ENCODE results near the gene GSE1. TPM values are rescaled to one million over a fixed set of nuclear protein-coding genes. Genes with fewer than 3 reads are reported as not detected.

GSE1 gene
- total RNA-seq, 1 donor: 23.1 TPM

- TF ChIP-seq, protein P1, sequence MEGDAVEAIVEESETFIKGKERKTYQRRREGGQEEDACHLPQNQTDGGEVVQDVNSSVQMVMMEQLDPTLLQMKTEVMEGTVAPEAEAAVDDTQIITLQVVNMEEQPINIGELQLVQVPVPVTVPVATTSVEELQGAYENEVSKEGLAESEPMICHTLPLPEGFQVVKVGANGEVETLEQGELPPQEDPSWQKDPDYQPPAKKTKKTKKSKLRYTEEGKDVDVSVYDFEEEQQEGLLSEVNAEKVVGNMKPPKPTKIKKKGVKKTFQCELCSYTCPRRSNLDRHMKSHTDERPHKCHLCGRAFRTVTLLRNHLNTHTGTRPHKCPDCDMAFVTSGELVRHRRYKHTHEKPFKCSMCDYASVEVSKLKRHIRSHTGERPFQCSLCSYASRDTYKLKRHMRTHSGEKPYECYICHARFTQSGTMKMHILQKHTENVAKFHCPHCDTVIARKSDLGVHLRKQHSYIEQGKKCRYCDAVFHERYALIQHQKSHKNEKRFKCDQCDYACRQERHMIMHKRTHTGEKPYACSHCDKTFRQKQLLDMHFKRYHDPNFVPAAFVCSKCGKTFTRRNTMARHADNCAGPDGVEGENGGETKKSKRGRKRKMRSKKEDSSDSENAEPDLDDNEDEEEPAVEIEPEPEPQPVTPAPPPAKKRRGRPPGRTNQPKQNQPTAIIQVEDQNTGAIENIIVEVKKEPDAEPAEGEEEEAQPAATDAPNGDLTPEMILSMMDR (IDR thresholded peaks at IDR 0.05; ENCODE audit: insufficient read depth, low read length): no peak
Observed at GRCh38 chr16:85566561-85567100, 46.5 kb upstream of the GSE1 start.

DNA sequence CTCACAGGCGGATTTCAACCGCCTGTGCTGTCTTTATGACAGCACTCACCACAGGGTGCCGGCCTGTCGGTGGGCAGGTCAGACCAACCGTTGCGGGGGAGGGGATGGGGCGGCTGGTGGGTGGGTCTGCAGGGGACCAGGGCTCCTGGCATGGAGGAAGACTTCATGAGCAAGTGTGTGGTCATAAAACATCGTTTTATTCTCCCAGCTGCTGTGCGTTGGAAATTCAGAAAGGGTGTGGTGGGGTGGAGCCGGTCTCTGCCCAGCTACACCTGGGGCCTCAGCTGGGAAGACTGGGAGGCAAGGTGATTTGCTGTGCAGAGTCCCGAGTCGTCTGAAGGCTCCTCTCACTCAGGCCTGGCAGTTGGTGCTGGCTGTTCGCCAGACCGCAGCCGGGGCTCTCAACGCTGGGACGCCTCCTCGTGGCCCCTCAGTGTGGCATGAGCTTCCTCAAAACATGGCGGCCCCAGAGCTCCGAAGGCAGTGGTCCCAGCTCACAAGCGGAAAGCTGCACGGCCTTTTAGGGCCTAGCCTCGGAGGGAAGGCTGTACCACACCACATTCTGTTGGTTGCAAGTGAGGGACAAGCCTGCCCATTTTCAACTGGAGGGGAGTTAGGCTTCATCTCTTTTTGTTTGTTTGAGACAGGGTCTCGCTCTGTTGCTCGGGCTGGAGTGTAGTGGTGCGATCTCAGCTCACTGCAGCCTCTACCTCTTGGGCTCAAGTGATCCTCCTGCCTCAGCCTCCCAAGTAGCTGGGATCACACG is 45.8 kb upstream of the GSE1 start:
- TF ChIP-seq, protein P1 (IDR thresholded peaks at IDR 0.05; ENCODE audit: insufficient read depth, low read length): no peak
- no peak for DNase-seq (ENCODE audit: low read depth)

More at GRCh38 chr16:85566561-85567100, 46.5 kb upstream of the GSE1 start:
- no peak overlapping the region for H3K4me3 ChIP-seq (ENCODE audit: low read depth, low read length)
- DNase-seq (ENCODE audit: low read depth): no peak

DNA sequence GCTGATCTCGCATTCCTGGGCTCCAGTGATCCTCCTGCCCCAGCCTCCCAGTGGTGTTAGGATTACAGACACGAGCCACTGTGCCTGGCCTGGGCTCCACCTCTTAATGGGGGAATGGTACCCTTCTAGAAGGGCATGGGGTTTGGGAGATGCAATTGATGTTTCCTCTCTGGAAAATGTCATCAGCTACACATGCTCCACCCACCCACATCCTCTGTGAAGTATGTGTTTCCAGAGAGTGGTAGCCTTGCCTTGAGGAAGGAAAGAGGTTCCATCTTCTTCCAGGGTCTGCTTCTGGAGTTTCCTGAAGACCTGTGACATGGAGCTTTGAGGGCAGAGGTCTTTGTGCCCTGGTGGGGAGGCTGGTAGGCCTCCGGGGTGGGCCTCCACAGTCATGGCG is 45.2 kb upstream of the GSE1 start:
- no peak for DNase-seq (ENCODE audit: low read depth)
- TF ChIP-seq, protein P1 (IDR thresholded peaks at IDR 0.05; ENCODE audit: insufficient read depth, low read length): no peak

More for the DNA sequence above, 45.8 kb upstream of the GSE1 start:
- H3K4me3 ChIP-seq (ENCODE audit: low read depth, low read length): no peak overlapping the region

DNA sequence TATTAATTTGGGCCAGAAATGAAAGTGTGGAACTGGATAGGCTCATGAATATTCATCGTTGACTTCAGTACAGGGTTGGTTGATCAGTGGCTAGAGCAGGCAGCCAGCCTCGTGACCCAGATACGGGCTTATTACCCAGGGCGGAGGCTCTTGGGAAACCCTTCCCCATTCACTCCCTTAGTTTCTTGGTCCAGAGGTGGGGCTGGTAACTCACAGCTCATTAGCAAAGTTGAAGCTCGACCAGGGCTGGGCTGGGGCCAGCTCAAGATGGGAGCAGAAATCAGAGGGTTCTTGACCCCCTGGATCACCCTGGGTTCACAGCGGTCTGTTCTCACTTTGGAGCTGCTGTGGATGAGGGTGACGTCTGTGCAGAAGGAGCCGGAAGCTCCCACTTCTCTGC is 44.6 kb upstream of the GSE1 start:
- TF ChIP-seq, protein P1 (IDR thresholded peaks at IDR 0.05; ENCODE audit: insufficient read depth, low read length): no peak
- H3K4me3 ChIP-seq (ENCODE audit: low read depth, low read length): no peak overlapping the region
- no peak for DNase-seq (ENCODE audit: low read depth)

More for the DNA sequence above, 45.2 kb upstream of the GSE1 start:
- H3K4me3 ChIP-seq (ENCODE audit: low read depth, low read length): no peak overlapping the region

- no peak overlapping the region for H3K4me3 ChIP-seq (ENCODE audit: low read depth, low read length)
- TF ChIP-seq, protein P1 (IDR thresholded peaks at IDR 0.05; ENCODE audit: insufficient read depth, low read length): no peak
- DNase-seq (ENCODE audit: low read depth): no peak
Observed at GRCh38 chr16:85569039-85569614, 44.0 kb upstream of the GSE1 start.

- TF ChIP-seq, protein P1 (IDR thresholded peaks at IDR 0.05; ENCODE audit: insufficient read depth, low read length): no peak
- H3K4me3 ChIP-seq (ENCODE audit: low read depth, low read length): no peak overlapping the region
- DNase-seq (ENCODE audit: low read depth): no peak
Observed at GRCh38 chr16:85569615-85570212, 43.4 kb upstream of the GSE1 start.
